Stimulated activated CD8-positive, alpha-beta memory T cell treated with anti-CD3 and anti-CD28 coated beads, Interleukin-2, amount 100 ng/mL, for 48 hours (primary cell): Measurements from ENCODE around the gene CAMK2G.
"Not testable (repeated sequence)": the region's sequence is repeated elsewhere in the genome, so short reads cannot be mapped to it uniquely, and the experiment has no call there.

Source experiments
- DNase-seq, 2 donors: peaks; one replicate each; pipeline ENCODE4 v3.0.0-alpha.2; 2020; ENCODE audit warnings: low read depth in 2 of 2

Gene CAMK2G

DNA sequence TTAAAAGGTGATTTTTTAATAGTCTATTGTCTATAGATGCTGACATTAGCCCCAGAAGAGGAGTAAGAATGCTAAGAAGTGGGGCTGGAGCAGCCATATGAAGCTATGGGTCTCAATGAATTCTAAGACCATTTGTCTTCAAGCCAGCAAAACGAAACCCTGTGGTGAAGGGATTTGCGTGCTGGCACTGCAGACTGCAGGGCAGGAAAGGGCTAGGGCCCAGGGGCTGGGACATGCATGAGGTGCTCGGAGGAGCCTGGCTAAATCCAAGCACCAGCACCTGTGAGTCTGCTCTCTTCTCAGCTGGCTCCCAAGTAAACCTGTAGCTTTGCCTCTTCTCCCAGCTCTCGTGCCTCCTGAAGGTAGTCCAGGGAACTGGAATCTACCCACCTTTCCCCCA lies 61.7 kb downstream of the CAMK2G start:
- no peak for DNase-seq

DNA sequence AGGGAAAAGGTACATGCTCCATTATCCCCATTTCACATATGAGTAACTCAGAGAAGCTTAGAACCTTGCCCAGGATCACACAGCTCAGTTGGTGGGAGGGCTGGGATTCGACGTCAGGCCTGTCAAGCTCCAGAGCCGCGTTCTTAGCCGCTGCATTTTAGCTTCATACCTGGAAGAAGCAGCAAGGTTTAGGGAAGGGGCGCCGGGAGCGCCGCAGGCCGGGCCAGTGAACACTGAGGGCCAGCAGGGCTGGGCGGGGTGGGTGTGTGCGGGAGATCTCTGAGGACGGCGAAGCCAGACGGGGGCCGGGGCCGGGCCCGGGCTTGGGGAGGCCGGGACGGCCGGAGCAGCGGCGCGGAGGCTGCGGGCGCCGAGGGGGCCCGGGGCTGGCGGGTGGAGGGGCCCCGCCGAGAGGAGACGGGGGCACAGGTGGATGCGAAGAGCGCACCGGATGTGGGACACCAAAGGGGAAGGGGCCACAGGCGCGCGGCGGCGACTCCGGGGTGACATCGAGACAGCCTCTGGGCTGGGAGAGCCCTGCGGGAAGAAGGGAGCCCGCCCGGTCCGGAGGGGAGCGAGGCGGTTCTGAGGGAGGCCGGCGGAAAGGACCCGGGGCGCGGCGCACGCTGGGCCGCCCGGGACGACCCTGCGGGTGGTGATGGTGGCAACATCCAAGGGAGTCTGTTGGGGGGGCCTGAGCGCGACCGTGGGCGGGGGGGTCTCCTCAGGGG lies 63.5 kb downstream of the CAMK2G start:
- peak; percentile 33 to 36 for DNase-seq

DNA sequence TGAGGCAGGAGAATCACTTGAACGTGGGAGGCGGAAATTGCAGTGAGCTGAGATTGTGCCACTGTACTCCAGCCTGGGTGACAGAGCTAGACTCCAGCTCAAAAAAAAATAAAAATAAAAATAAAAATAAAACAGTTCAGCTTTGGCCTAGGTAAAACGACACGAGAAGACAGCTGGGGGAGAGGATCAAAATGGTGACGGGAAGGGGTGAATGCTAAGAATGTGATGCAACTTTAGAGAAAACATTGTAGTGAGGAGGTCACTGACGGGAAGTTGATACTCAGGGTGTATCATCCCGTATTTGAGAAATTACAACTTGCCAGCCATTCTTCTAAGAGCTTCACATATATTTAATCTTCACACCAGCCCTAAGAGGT lies 64.0 kb downstream of the CAMK2G start:
- DNase-seq: no peak

DNA sequence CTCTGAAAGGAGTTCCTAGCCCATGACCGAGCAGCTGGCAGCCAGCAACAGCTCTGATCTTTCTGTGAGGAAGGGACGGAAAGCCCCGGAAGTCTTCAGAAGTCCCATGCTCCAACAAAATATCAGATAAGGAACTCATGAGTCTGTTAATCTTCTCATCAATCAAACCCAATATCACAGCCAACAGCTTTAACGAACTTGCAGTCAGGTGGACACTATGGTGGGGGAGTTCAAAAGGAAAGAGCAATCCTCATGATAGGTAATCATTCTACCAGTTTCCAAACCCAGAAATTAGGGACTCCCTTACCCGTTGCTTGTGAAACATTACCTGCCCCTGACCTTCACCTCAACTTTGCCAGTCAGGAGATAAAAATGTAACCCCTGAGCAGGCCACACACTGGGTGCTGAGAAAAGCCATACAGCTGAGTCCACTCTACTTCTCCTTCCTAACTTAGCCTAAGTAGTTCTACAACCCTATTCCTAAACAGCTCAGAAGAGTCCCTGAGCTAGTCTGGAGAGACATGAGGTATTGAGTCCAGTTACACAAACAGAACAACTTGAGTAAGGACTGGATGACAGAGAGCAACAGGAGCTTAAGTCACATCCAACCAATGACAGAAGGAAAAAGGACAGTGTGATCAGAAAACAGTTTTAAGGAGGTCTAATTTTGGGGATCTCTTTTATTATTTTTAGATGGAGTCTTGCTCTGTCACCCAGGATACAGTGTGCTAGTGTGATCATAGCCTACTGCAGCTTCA lies 65.1 kb downstream of the CAMK2G start:
- DNase-seq: no peak

DNA sequence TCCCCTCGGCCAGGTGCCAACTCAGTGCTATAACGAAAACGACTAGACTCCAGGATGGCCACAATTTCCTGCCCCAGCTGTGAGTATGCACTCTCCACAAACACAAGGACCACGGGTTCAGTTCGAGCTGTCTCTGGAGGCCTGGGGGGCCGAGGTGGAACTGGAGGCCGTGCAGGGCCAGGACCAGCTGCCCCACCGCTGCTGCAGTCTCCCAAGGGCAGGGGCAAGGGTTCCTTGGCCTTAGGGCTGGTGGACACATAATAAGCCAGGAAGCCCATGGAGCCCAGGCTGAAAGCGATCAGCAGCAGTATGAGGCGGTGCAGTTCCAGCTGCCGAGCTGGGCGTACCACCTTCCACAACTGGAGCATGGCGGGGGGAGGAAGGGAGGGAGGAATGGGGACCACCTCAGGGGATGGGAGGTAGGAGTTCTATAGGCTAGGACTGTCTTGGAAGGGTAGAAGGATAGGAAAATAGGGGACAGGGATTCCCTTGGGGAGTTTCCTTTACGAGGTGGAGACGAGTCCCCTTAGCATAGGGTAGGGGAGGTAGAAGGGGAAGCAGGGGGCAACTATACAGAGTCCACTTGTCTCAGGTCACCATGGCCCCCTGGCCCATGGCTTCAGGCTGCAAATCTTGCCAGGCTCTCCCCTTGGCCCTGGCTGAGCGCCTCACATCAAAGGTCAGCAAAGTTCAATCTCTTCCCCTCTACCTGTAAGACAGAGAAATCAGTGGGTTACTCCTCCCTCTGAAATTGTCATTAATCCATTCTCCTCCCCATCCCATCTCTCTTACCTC lies 66.1 kb downstream of the CAMK2G start:
- no peak for DNase-seq

DNA sequence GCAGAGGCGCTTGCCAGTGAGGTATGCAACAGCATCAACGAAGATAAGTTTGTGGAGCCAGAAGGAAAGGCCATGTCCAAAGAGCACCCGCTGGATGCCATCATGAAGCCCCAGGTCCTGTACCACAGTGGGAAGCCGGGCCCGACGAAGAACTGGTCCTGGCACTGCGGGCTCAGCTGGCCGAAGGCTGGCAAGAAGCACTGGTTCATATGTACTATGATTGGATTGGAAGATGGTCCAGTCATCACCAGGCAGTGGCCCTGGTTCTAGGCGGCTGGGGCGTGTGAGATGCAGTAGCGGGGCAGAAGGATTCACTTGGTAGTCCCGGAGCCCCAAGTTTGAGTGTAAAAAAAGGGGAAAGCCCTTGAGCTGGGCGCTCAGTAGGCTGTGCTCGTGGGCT lies 66.9 kb downstream of the CAMK2G start:
- no peak for DNase-seq

DNA sequence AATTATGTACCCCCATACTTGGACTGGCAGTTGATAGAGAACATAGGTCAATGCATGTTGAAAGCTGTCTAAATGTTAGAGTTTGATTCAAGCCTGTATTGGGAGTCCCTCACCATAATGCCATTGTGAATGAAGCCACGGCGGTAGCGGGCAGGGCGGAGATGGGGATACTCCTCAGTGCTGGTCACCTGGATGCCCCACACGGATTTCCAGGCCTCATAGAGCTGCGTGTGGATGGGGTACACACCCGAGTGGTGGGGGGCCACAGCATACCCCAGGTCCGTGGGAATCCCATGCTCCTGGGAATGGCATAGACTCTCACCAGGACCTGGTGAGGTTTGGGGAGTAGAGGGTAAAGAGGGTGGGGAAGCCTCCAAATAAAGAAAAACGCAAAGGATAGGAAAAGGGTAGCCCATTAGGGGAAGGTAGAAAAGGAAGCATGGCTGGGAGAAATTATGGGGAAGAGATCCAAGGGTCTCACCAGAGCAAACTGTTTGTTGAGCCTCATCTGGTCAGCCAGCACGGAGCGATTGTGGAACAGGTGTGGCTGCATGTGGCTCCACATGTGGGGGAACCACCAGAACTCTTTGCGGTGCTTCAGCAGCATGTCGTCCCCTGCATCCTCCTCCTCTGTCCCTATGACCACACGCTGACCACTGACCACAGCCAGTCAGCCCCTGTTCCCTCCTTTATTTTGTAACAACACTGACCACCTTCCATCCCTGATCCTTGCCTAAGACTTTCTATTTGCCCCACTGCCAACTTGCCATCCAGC lies 68.0 kb downstream of the CAMK2G start:
- no peak for DNase-seq

DNA sequence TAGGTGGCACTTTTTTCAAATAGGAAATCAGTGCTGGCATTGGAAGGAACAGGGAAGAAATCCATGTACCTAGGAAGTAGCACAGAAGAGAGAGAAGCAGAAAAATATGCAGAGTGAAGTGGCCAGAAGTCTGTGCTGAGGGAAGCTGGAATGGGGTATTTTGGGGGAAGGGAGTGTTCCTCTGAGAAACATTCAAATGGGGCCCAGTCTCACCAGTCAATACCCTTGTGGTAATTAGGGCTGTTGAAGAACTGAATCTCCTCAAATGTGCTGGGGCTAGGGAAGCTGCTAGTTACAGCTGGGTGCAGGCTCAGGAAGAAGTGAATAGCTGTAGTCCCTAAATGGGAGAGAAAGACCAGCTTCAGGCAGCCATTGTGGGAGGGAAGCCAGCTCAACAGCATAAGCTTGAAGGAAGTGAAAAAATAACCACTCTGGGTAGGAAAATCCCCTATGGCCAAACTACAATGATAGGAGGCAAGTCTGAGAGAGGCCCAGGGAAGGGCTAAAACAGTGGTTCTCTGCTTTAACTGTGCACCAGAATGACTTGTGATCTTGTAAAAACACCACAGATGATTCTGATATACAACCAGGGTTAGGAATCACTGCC lies 70.6 kb downstream of the CAMK2G start:
- no peak for DNase-seq

DNA sequence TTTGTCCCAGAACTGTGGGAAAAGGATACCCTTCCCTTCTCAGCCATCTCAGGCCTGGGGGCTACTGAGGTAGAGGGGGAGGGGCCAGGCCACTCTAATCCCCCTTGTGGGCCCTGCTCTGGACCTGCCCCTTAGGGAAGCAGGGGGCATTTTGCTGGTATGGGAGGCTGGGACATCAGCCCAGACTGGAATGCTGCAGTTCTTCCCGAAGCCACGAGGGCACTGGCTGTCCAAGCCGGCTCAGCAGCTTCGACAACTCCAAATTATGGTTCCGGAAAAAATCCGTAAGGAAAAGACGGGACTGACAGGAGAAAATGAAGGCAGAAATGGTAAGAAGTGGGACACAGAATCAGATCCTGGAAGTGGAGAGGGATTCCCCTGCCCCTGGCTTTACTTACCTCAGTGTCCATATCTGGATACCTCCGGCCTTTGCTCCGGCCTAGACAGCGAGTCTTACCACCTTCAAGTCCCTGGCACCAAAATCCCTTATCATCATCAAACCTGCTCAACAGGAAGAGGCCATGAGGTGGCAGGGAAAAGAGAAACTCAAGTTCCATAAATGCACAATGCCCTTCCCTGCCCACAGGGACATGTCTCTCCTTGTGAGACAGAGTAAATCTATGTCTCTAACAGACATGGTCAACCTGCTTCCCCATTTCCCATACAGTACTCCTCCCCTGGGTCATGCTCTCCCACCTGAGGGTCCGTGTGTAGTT lies 71.9 kb downstream of the CAMK2G start:
- no peak for DNase-seq

DNA sequence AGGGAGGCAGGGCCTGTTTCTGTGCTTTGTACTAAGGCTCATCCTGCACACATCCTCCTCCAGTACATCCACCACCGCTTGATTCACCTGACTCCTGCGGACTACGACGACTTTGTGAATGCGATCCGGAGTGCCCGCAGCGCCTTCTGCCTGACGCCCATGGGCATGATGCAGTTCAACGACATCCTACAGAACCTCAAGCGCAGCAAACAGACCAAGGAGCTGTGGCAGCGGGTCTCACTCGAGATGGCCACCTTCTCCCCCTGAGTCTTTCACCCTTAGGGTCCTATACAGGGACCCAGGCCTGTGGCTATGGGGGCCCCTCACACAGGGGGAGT lies 73.1 kb downstream of the CAMK2G start:
- no peak for DNase-seq

DNA sequence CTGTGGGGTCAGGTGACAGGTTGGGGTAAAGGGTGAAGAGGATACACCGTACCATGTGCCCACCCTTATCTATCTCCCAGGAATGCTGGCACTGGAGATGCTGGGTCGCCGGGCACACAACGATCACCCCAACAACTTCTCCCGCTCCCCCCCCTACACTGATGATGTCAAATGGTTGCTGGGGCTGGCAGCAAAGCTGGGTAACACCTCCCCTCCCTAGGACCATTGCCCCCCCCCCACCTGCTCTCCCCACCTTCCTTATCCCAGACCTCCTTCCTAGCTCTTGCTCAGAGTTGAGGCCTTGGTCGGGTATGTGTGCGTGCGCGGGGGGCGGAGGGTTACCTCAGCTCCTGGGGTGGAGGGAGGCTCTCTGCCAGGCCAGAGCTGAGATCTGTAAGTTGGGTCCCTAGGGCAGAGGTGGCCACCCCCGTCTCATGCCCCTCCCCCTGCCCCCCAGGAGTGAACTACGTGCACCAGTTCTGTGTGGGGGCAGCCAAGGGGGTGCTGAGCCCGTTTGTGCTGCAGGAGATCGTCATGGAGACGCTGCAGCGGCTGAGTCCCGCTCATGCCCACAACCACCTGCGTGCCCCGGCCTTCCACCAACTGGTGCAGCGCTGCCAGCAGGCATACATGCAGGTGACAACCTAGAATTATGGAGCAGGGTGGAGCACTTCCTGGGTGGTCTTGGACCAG lies 73.6 kb downstream of the CAMK2G start:
- DNase-seq: no peak

DNA sequence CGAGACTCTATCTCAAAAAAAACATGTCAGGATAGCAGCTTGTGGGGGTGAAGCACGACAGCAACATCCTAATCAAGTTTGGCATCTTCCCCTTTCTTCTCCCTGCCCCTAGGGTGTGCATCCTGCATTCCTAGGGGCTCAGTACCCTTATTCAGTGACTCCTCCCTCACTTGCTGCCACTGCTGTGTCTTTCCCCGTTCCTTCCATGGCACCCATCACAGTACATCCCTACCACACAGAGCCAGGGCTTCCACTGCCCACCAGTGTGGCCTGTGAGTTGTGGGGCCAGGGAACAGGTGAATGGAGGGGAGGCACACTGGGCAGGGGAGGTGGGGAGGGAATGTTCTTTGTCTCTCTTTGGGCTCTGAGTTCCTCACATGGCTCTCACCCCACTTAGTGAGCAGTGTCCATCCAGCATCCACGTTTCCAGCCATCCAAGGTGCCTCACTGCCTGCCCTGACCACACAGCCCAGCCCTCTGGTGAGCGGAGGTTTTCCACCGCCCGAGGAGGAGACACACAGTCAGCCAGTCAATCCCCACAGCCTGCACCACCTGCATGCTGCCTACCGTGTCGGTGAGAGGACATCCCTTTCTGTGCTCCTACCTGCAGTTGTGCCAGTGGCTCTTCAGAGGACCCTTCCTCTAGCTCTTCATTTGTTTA lies 74.3 kb downstream of the CAMK2G start:
- DNase-seq: no peak

DNA sequence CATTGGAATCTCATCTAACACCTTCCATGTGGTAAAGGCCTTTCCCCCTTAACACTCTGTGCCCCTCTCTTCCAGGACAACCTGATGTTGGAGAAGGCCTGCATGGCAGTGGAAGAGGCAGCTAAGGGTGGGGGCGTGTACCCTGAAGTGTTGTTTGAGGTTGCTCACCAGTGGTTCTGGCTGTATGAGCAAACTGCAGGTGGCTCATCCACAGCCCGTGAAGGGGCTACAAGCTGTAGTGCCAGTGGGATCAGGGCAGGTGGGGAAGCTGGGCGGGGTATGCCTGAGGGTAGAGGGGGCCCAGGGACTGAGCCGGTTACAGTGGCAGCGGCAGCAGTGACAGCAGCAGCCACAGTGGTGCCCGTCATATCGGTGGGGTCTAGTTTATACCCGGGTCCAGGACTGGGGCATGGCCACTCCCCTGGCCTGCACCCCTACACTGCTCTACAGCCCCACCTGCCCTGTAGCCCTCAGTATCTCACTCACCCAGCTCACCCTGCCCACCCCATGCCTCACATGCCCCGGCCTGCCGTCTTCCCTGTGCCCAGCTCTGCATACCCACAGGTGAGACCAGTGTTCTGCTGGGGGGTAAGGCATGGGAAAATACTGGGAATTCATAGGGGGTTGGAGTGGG lies 75.3 kb downstream of the CAMK2G start:
- DNase-seq: no peak

DNA sequence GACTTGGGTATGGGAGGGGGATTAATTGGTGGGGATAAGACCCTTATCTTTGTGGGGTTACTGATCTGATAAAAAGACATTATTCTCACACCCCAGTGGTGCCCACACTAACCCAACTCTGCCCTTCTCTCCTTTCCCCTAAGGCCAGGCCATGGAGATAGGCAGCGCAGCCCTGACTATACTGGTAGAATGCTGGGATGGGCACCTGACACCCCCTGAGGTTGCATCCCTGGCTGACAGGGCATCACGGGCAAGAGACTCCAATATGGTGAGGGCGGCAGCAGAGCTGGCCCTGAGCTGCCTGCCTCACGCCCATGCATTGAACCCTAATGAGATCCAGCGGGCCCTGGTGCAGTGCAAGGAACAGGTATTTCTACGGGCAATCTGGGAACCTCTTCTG lies 76.3 kb downstream of the CAMK2G start:
- DNase-seq: no peak

DNA sequence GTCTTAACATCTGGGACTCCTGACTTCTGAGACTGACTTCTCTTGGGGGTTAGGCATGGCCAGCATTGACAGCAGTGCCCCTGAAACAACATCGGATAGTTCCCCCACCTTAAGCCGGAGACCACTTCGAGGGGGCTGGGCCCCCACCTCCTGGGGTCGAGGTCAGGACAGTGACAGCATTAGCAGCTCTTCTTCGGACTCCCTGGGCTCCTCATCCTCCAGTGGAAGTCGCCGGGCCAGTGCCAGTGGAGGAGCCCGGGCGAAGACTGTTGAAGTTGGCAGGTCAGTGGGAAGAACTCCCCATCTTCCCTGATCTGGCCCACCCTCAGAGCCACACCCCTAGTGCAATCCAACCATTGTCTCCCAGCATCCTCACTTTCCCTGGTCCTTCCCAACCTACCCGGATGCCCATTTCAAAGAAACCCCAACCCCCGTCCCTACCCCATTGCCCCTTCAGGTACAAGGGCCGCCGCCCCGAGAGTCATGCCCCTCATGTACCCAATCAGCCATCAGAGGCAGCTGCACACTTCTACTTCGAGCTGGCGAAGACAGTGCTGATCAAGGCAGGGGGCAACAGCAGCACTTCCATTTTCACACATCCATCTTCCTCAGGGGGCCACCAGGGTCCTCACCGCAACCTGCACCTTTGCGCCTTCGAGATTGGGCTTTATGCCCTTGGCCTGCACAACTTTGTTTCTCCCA lies 76.9 kb downstream of the CAMK2G start:
- no peak for DNase-seq

DNA sequence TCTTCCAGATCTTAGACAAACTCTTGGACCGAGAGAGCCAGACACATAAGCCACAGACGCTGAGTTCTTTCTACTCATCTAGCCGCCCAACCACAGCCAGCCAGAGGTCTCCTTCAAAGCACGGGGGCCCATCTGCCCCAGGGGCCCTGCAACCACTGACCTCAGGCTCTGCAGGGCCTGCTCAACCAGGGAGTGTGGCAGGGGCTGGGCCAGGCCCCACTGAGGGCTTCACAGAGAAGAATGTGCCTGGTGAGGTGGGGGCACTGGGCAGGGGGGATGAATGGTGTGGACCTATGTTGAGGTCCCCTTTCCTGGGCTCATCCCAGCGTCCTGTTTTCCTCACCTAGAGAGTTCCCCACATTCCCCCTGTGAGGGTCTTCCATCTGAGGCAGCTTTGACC lies 77.6 kb downstream of the CAMK2G start:
- DNase-seq: no peak

DNA sequence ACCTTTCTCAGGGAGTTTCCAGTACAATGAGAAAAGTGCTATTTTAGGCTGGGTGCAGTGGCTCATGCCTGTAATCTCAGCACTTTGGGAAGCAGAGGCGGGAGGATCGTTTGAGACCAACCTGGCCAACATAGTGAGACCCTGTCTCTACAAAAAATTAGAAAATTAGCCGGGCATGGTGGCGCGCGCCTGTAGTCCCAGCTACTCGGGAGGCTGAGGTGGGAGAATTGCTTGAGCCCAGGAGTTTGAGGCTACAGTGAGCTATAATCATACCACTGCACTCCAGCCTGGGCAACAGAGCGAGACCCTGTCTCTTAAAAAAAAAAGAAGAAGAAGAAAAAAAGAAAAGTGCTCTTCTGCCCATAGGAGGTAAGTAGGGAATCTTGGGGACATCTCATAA lies 78.3 kb downstream of the CAMK2G start:
- DNase-seq: not testable (repeated sequence)

DNA sequence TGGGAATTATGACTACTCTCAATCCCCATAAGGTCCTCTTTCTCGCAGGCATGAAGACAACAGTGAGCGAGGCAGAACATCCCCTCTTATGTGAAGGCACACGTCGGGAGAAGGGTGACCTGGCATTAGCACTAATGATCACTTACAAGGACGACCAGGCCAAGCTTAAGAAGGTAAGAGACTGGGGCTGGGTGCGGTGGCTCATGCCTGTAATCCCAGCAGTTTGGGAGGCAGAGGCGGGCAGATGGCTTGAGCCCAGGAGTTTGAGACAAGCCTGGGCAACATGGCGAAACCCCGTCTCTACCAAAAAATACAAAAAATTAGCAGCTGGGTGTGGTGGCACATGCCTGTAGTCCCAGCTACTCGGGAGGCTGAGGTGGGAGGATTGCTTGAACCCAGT lies 78.9 kb downstream of the CAMK2G start:
- DNase-seq: not testable (repeated sequence)

DNA sequence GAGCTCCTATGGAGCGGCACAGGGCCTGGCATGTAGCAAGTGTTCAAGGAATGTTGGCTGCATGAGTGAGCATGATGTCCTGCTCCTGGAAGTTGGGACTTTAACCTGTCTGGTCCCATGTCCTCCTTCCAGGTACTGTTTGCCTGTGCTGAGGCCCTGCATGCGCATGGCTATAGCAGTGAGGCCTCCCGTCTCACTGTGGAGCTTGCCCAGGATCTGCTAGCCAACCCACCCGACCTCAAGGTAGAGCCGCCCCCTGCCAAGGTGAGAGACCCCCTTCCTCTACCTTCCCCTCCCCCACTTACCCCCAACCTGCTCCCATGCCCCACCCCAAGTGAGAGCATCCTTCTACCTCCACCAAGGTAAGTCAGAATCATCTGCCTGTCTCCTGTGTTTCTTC lies 80.9 kb downstream of the CAMK2G start:
- no peak for DNase-seq
